Chondrocyte (in vitro differentiated cells): ENCODE data around the gene HNRNPM. TPM values are rescaled to one million over a fixed set of nuclear protein-coding genes. Genes with fewer than 3 reads are reported as not detected.
A peak's percentile ranks its signal among the peaks of the same experiment; 100 is the strongest.

Experiments used
- DNase-seq: peaks from one replicate; pipeline ENCODE4 v3.0.0; 2021; ENCODE audit warnings: mixed read lengths, low spot score
- H3K27ac Mint-ChIP-seq: one replicate; pipeline ENCODE4 v1.8.0; 2021; ENCODE audit warnings: mild to moderate bottlenecking, moderate library complexity, mixed read lengths; ENCODE audit not compliant: unreplicated experiment
- H3K27me3 Mint-ChIP-seq: 2 replicates; pipeline ENCODE4 v1.8.0; 2021; ENCODE audit warnings: low read depth, mixed read lengths
- H3K36me3 Mint-ChIP-seq: 2 replicates; pipeline ENCODE4 v1.8.0; 2021; ENCODE audit warnings: low read depth, mixed read lengths
- H3K4me1 Mint-ChIP-seq: 2 replicates; pipeline ENCODE4 v1.8.0; 2021; ENCODE audit warnings: low read depth, mild to moderate bottlenecking, mixed read lengths
- H3K4me3 Mint-ChIP-seq: one replicate; pipeline ENCODE4 v1.8.0; 2021; ENCODE audit warnings: mild to moderate bottlenecking, moderate library complexity, mixed read lengths; ENCODE audit not compliant: unreplicated experiment
- H3K9me3 Mint-ChIP-seq: 2 replicates; pipeline ENCODE4 v1.8.0; 2021; ENCODE audit warnings: low read depth, mixed read lengths
- total RNA-seq: library from RNA; stranded (reverse); gene quantifications from 3 replicates; pipeline ENCODE4 v1.2.1, GENCODE V29; 2021
- TF ChIP-seq, protein P1 (sequence below): fragments of 200-600 bp; sonication (generic); IDR thresholded peaks from 2 replicates; pipeline ENCODE4 v1.5.0; 2021; ENCODE audit warnings: antibody characterized with exemption, mild to moderate bottlenecking, moderate library complexity

The HNRNPM gene
- total RNA-seq, 1 donor from 2014 or later: 116 TPM

DNA sequence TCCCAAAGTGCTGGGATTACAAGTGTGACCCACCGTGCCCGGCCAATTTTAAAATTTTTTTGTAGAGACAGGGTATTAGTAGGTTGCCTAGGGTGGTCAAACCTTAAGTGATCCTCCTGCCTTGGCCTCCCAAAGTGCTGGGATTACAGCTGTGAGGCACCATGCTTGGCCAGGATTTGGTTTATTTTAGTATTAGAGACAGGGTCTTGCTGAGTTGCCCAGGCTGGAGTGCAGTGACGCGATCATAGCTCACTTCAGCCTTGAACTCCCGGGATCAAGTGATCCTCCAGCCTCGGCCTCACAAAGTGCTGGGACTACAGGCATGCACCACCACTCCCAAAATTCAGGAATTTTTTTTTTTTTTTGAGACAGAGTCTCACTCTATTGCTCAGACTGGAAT is 74.6 kb downstream of the HNRNPM start:
- Mint-ChIP-seq H3K27me3 (no peaks in the 10 kb centered on the region), H3K36me3 (no peaks in the 10 kb centered on the region), H3K27ac (no peak overlapping the region), H3K9me3 (no peaks in the 10 kb centered on the region), H3K4me1 (peaks cover 4% of the 10 kb centered on the region), H3K4me3 (no peak overlapping the region)
- TF ChIP-seq, protein P1, sequence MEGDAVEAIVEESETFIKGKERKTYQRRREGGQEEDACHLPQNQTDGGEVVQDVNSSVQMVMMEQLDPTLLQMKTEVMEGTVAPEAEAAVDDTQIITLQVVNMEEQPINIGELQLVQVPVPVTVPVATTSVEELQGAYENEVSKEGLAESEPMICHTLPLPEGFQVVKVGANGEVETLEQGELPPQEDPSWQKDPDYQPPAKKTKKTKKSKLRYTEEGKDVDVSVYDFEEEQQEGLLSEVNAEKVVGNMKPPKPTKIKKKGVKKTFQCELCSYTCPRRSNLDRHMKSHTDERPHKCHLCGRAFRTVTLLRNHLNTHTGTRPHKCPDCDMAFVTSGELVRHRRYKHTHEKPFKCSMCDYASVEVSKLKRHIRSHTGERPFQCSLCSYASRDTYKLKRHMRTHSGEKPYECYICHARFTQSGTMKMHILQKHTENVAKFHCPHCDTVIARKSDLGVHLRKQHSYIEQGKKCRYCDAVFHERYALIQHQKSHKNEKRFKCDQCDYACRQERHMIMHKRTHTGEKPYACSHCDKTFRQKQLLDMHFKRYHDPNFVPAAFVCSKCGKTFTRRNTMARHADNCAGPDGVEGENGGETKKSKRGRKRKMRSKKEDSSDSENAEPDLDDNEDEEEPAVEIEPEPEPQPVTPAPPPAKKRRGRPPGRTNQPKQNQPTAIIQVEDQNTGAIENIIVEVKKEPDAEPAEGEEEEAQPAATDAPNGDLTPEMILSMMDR: no peak
- DNase-seq: no peak

DNA sequence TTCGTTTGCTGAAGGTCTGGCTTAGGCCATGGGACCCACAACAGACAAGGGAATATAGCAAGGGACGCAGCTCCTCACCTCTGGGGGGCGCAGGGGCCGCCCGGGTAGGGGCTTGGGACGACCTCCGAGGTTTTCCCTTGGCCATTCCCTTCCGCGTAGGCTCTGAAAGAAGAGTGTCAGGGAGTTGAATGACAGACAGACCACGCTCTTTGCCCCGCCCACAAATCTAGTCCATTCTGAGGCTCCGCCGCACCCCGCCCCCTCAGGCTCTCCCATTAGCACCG is 80.6 kb downstream of the HNRNPM start:
- no peak for DNase-seq
- Mint-ChIP-seq H3K27me3 (no peaks in the 10 kb centered on the region), H3K4me3 (no peak overlapping the region), H3K27ac (no peak overlapping the region), H3K4me1 (peaks cover 23% of the 10 kb centered on the region), H3K36me3 (peaks cover 8% of the 10 kb centered on the region), H3K9me3 (no peaks in the 10 kb centered on the region)
- TF ChIP-seq, protein P1: peak; percentile 71

DNA sequence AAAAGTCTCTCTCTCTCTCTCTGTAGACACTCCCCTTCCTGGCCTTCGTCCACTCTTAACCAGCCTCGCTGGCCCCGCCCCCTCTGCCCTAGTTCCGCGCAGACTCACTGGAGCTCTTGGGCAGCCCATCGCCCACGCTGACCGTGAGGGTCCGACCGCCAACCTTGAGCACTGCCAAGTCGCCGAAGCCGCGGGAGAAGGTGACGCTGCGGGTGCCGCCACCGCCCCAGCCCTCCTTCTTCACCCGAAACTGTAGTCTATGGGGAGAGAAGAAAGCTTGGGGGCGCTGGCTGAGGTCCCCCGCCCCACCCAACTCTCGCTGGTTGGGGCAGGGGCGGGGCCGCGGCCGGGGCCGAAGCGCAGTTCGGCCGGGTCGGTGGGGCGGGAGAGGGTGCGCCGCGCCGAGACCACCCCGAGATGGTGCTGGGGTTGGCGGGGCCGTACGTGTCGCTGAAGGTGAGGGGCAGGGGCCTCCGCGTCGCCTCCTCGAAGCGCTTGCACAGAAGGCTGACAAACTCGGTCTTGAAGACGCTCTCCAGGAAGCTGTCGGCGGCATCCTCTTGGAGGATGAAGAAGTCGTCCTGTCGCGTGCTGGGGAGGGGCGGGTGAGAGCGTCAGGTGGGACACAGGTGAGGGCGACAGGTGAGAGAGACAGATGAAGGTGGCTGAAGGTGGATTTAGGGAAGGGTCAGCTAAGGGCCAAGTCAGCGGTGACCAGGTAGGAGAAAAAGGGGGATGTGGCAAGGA is 81.7 kb downstream of the HNRNPM start:
- no peak overlapping the region for H3K4me3 Mint-ChIP-seq
- peak overlapping the region; percentile 36 for H3K27ac Mint-ChIP-seq
- H3K36me3 Mint-ChIP-seq: peaks cover 8% of the 10 kb centered on the region
- no peaks in the 10 kb centered on the region for H3K9me3 Mint-ChIP-seq
- DNase-seq: peak; percentile 98
- TF ChIP-seq, protein P1: no peak
- H3K27me3 Mint-ChIP-seq: no peaks in the 10 kb centered on the region
- H3K4me1 Mint-ChIP-seq: peaks cover 23% of the 10 kb centered on the region

DNA sequence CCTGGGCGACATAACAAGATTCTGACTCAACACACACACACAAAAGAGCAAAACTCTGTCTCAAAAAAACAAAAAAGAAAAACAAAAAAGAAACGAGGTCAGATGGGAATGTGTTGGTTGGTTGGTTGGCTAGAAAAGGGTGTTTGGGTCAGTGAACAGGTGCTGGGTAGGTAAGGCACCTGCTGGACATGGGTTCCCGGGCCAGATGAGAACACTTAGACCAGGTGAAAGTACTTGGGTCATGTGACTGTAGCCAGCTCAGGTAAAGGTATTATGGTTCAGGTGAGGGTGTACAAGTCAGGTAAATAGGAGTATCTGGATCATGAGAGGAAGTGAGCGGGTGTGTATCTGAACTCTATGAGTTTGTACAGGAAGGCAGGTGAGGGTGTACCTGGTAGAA is 83.7 kb downstream of the HNRNPM start:
- TF ChIP-seq, protein P1: no peak
- no peaks in the 10 kb centered on the region for H3K27me3 Mint-ChIP-seq
- H3K27ac Mint-ChIP-seq: no peak overlapping the region
- no peak for DNase-seq
- H3K4me3 Mint-ChIP-seq: no peak overlapping the region
- peaks cover 23% of the 10 kb centered on the region for H3K4me1 Mint-ChIP-seq
- H3K9me3 Mint-ChIP-seq: no peaks in the 10 kb centered on the region
- peaks cover 8% of the 10 kb centered on the region for H3K36me3 Mint-ChIP-seq

- TF ChIP-seq, protein P1: no peak
- Mint-ChIP-seq H3K27ac (no peak overlapping the region), H3K36me3 (peaks cover 8% of the 10 kb centered on the region), H3K27me3 (no peaks in the 10 kb centered on the region), H3K4me1 (peaks cover 23% of the 10 kb centered on the region), H3K9me3 (no peaks in the 10 kb centered on the region), H3K4me3 (no peak overlapping the region)
- no peak for DNase-seq
Measured at GRCh38 chr19:8529369-8530006, 84.7 kb downstream of the HNRNPM start.
